Erythroblast (primary cell): ENCODE results near the gene SETBP1.

Source experiments
- GATA1 ChIP-seq: IDR thresholded peaks from 2 replicates; pipeline ENCODE4 v1.6.1; 2011; ENCODE audit warnings: low read depth, mild to moderate bottlenecking, control low read depth, low read length, moderate library complexity
- POLR2A ChIP-seq: IDR thresholded peaks from 2 replicates; pipeline ENCODE4 v1.6.1; 2011; ENCODE audit warnings: mild to moderate bottlenecking, low read length

GRCh38 chr18:44715245-44715644 lies 34.6 kb downstream of the SETBP1 start:
- TF ChIP-seq POLR2A (no peak), GATA1 (no peak)
